H1 (cell line): Measurements from ENCODE around the gene CALML4. TPM values are rescaled to one million over a fixed set of nuclear protein-coding genes. Genes with fewer than 3 reads are reported as not detected.

Source experiments
- CTCF ChIA-PET: fragments of 300-600 bp; sonication (Branson Sonifier 250); formaldehyde crosslinking; loops from one replicate; lab custom pipeline; 2021; ENCODE audit not compliant: partially characterized antibody; lab: Charles Lee
- POLR2A ChIA-PET: fragments of 300-600 bp; sonication (Branson Sonifier 250); formaldehyde crosslinking; loops from one replicate; lab custom pipeline; 2021; ENCODE audit warnings: inconsistent platforms; ENCODE audit not compliant: partially characterized antibody; lab: Charles Lee
- DNase-seq, 2 experiments: peaks; one replicate each; pipeline versions ENCODE4 v3.0.0 to v3.0.0-alpha.2; 2010 to 2022; ENCODE audit warnings: low spot score in 2 of 2, low read depth in 1 of 2, mixed read lengths in 1 of 2
- FAIRE-seq: peaks from 2 replicates; lab custom pipeline; 2011; peaks lifted over from hg19 to GRCh38; lab: Jason Lieb, UNC
- H2AFZ ChIP-seq: 2 replicates; pipeline ENCODE4 v1.8.1; 2012; ENCODE audit warnings: low read length, inconsistent platforms
- H2AK5ac ChIP-seq: 2 replicates; pipeline ENCODE4 v1.6.1; 2013; ENCODE audit warnings: low read depth, low read length
- H2BK120ac ChIP-seq: replicated peaks from 2 replicates; pipeline ENCODE3; 2013; ENCODE audit warnings: low read depth, low read length, inconsistent platforms
- H2BK12ac ChIP-seq: 2 replicates; pipeline ENCODE4 v1.6.1; 2013; ENCODE audit warnings: low read depth, low read length
- H2BK15ac ChIP-seq: 2 replicates; pipeline ENCODE4 v1.6.1; 2013; ENCODE audit warnings: low read length
- H2BK20ac ChIP-seq: 2 replicates; pipeline ENCODE4 v1.6.1; 2013; ENCODE audit warnings: low read length
- H2BK5ac ChIP-seq: 2 replicates; pipeline ENCODE4 v1.6.1; 2013; ENCODE audit warnings: low read depth, low read length
- H3K14ac ChIP-seq: 2 replicates; pipeline ENCODE4 v1.6.1; 2013; ENCODE audit warnings: inconsistent platforms; ENCODE audit not compliant: insufficient read length
- H3K18ac ChIP-seq: 2 replicates; pipeline ENCODE4 v1.6.1; 2013; ENCODE audit warnings: low read length; ENCODE audit errors: extremely low read depth
- H3K23ac ChIP-seq: 2 replicates; pipeline ENCODE4 v1.6.1; 2013; ENCODE audit warnings: inconsistent platforms; ENCODE audit not compliant: insufficient read length
- H3K23me2 ChIP-seq: 2 replicates; pipeline ENCODE4 v1.6.1; 2013; ENCODE audit warnings: low read depth, low read length
- H3K27ac ChIP-seq: 2 replicates; pipeline ENCODE4 v1.6.1; 2011; ENCODE audit warnings: low read depth, low read length, inconsistent platforms
- H3K27me3 ChIP-seq, 4 experiments: replicated peaks in 1 of 4; 1 replicate in 1 of 4; 2 replicates in 3 of 4; pipeline versions ENCODE4 v1.6.1 to v1.8.1; 2011 to 2013; ENCODE audit warnings: low read length in 3 of 4, mild to moderate bottlenecking in 3 of 4, inconsistent platforms in 2 of 4, mixed read lengths in 2 of 4, moderate library complexity in 1 of 4; ENCODE audit not compliant: control insufficient read depth in 3 of 4, insufficient read depth in 3 of 4; ENCODE audit errors: extremely low read depth in 1 of 4
- H3K36me3 ChIP-seq, 4 experiments: 2 replicates each; pipeline versions ENCODE4 v1.6.1 to v1.8.1; 2011 to 2013; ENCODE audit warnings: mild to moderate bottlenecking in 4 of 4, low read length in 3 of 4, moderate library complexity in 2 of 4, control low read depth in 1 of 4, inconsistent platforms in 1 of 4; ENCODE audit not compliant: insufficient read depth in 4 of 4, control insufficient read depth in 2 of 4
- H3K4ac ChIP-seq: replicated peaks from 2 replicates; pipeline ENCODE3; 2013; ENCODE audit warnings: low read length, low read depth, mixed read lengths, inconsistent platforms; ENCODE audit not compliant: insufficient read length
- H3K4me1 ChIP-seq, 4 experiments: replicated peaks in 1 of 4; 1 replicate in 1 of 4; 2 replicates in 3 of 4; pipeline versions ENCODE4 v1.6.1 to v1.8.1; 2011 to 2013; ENCODE audit warnings: low read length in 3 of 4, inconsistent platforms in 2 of 4, mixed read lengths in 1 of 4; ENCODE audit not compliant: insufficient read depth in 4 of 4, control insufficient read depth in 3 of 4
- H3K4me2 ChIP-seq, 2 experiments: 2 replicates each; pipeline versions ENCODE4 v1.6.1 to v1.8.1; 2011 to 2013; ENCODE audit warnings: low read depth in 2 of 2, low read length in 2 of 2, control low read depth in 1 of 2, inconsistent platforms in 1 of 2, mild to moderate bottlenecking in 1 of 2; ENCODE audit not compliant: insufficient read depth in 1 of 2
- H3K4me3 ChIP-seq, 4 experiments: fragments of 200-600, 300-600 bp in 1 of 4; sonication (generic), shearing (Covaris generic), sonication (Bioruptor Twin) in 1 of 4; 2 replicates each; pipeline versions ENCODE4 v1.5.1 to v1.8.1; 2011 to 2016; ENCODE audit warnings: low read length in 4 of 4, low read depth in 3 of 4, control low read depth in 2 of 4, inconsistent platforms in 2 of 4, mild to moderate bottlenecking in 2 of 4, mixed read lengths in 1 of 4, moderate library complexity in 1 of 4; ENCODE audit not compliant: insufficient read depth in 2 of 4; ENCODE audit errors: extremely low read depth in 1 of 4
- H3K56ac ChIP-seq: replicated peaks from 2 replicates; pipeline ENCODE3; 2013; ENCODE audit warnings: low read depth, mild to moderate bottlenecking, mixed read lengths, low read length, inconsistent platforms; ENCODE audit not compliant: insufficient read length
- H3K79me1 ChIP-seq: 2 replicates; pipeline ENCODE4 v1.6.1; 2013; ENCODE audit warnings: low read depth, low read length, control low read depth
- H3K79me2 ChIP-seq, 2 experiments: 2 replicates each; pipeline versions ENCODE4 v1.6.1 to v1.8.1; 2012 to 2013; ENCODE audit warnings: low read length in 2 of 2, mild to moderate bottlenecking in 2 of 2, inconsistent platforms in 1 of 2; ENCODE audit not compliant: insufficient read depth in 2 of 2, control insufficient read depth in 1 of 2
- H3K9ac ChIP-seq, 4 experiments: replicated peaks in 1 of 4; 1 replicate in 1 of 4; 2 replicates in 3 of 4; pipeline versions ENCODE4 v1.6.1 to v1.8.1; 2011 to 2013; ENCODE audit warnings: low read depth in 3 of 4, low read length in 3 of 4, control low read depth in 2 of 4, mild to moderate bottlenecking in 2 of 4, moderate library complexity in 2 of 4, inconsistent platforms in 1 of 4; ENCODE audit errors: extremely low read depth in 1 of 4
- H3K9me3 ChIP-seq, 2 experiments: 2 replicates each; pipeline versions ENCODE4 v1.6.1 to v1.8.1; 2012 to 2013; ENCODE audit warnings: mild to moderate bottlenecking in 2 of 2, moderate library complexity in 2 of 2, control low read depth in 1 of 2, inconsistent platforms in 1 of 2, low read depth in 1 of 2, low read length in 1 of 2, mixed read lengths in 1 of 2; ENCODE audit not compliant: insufficient read depth in 2 of 2
- H4K20me1 ChIP-seq, 2 experiments: replicated peaks in 1 of 2; 2 replicates each; pipeline versions ENCODE3 to v1.8.1; 2011 to 2013; ENCODE audit warnings: inconsistent platforms in 2 of 2, low read length in 2 of 2, mild to moderate bottlenecking in 1 of 2; ENCODE audit not compliant: insufficient read depth in 2 of 2, control insufficient read depth in 1 of 2
- H4K5ac ChIP-seq: 2 replicates; pipeline ENCODE4 v1.6.1; 2013; ENCODE audit warnings: low read length, low read depth, mixed read lengths, inconsistent platforms; ENCODE audit not compliant: insufficient read length
- H4K8ac ChIP-seq: 2 replicates; pipeline ENCODE4 v1.8.0; 2013; ENCODE audit warnings: mild to moderate bottlenecking, moderate library complexity, low read length, inconsistent platforms; ENCODE audit not compliant: insufficient read depth; ENCODE audit errors: extremely low read depth
- H4K91ac ChIP-seq: replicated peaks from 2 replicates; pipeline ENCODE3; 2013; ENCODE audit warnings: low read length, mixed read lengths, inconsistent platforms; ENCODE audit not compliant: insufficient read length
- CHD1 ChIP-seq: IDR thresholded peaks from 2 replicates; pipeline ENCODE4 v1.6.1; 2012; ENCODE audit warnings: low read depth, low read length, improper control_type of control experiment
- KDM4A ChIP-seq: IDR thresholded peaks from one replicate; pipeline ENCODE4 v1.7.1; 2012; ENCODE audit warnings: low read depth, mild to moderate bottlenecking, moderate library complexity, low read length, inconsistent platforms; ENCODE audit not compliant: severe bottlenecking
- SP1 ChIP-seq: IDR thresholded peaks from 2 replicates; pipeline ENCODE4 v1.6.1; 2011; ENCODE audit warnings: low read depth, low read length
- TBP ChIP-seq: IDR thresholded peaks from 2 replicates; pipeline ENCODE4 v1.6.1; 2011; ENCODE audit warnings: low read depth, low read length, improper control_type of control experiment
- WGBS, 2 experiments: shearing (Covaris generic) in 1 of 2; methylation state at CpG; one replicate each; pipeline versions ENCODE4 v1.1.6 to v1.1.7; 2013 to 2015; ENCODE audit warnings: low lambda C conversion rate in 2 of 2, mixed read lengths in 2 of 2, inconsistent platforms in 1 of 2, low coverage in 1 of 2, missing lambda C conversion rate in 1 of 2; ENCODE audit not compliant: insufficient replicate concordance in 2 of 2, insufficient coverage in 1 of 2, insufficient read length in 1 of 2; ENCODE audit errors: extremely low coverage in 1 of 2, missing lambda C conversion rate in 1 of 2; 5-methylcytosine and 5-hydroxymethylcytosine counted together
- polyA plus RNA-seq, 7 experiments: library from polyadenylated mRNA; depleted of rRNA in 3 of 7; stranded (reverse) in 5 of 7; unstranded in 2 of 7; fragments of >200 nt in 5 of 7; fragments of 200-250 nt in 2 of 7; gene quantifications; 1 replicate in 5 of 7; 2 replicates in 1 of 7; 4 replicates in 1 of 7; pipeline versions ENCODE4 v1.2.1 to v1.2.3, GENCODE V29; 2011 to 2013; ENCODE audit warnings: missing spikeins in 2 of 7, mixed read lengths in 2 of 7
- total RNA-seq: library from RNA; stranded (reverse); fragmentation: NEBNext Ultra II Directional; extraction: Animal tissue kit (Norgen Biotek cat#: 25700); gene quantifications from 2 replicates; pipeline ENCODE4 v1.2.1, GENCODE V29; 2021

The CALML4 gene
- total and polyA plus RNA-seq, 2 of the 8 experiments (the other 6 are each of a cell fraction or from before 2014, with no cell fraction given) = 3.8 to 12.5 TPM

GRCh38 chr15:68209272-68209671, 4.1 kb upstream of the CALML4 start:
- H2BK120ac ChIP-seq = no peak overlapping the region
- DNase-seq (no peak), FAIRE-seq (no peak)
- no peak overlapping the region for H2AFZ ChIP-seq
- H4K8ac ChIP-seq = no peak overlapping the region; the same call in 1 of the 2 replicates
- H3K9me3 ChIP-seq = no peaks in the 10 kb centered on the region
- no peak overlapping the region for H3K18ac ChIP-seq
- H4K91ac ChIP-seq = no peak overlapping the region
- POLR2A ChIA-PET = no interaction called here
- no peaks in the 10 kb centered on the region for H3K27me3 ChIP-seq
- peaks cover 2 to 39% (median 19%) of the 10 kb centered on the region in 4 experiments for H3K4me1 ChIP-seq
- CTCF ChIA-PET = interaction anchor here (0.6 to 5.7 kb wide), 3 partner anchors 13 to 55 kb away, joined by 3 to 101 read pairs (median 4); no protein-coding TSS in a partner anchor
- no peak overlapping the region for H3K4me3 ChIP-seq
- H3K4me2 ChIP-seq = no peak overlapping the region
- H4K20me1 ChIP-seq = peaks cover 10 to 28% of the 10 kb centered on the region in 2 experiments
- no peak overlapping the region for H2AK5ac ChIP-seq
- no peak overlapping the region for H3K9ac ChIP-seq
- H3K14ac ChIP-seq = no peak overlapping the region
- no peak overlapping the region for H3K56ac ChIP-seq
- TF ChIP-seq KDM4A (no peak), TBP (no peak), CHD1 (no peak), SP1 (no peak)
- H4K5ac ChIP-seq = no peak overlapping the region
- H2BK20ac ChIP-seq = no peak overlapping the region
- peaks cover 0 to 24% of the 10 kb centered on the region in 2 experiments; a peak in 2 of 4 replicates for H3K79me2 ChIP-seq
- peaks cover 8% of the 10 kb centered on the region; the same call in 1 of the 2 replicates for H3K79me1 ChIP-seq
- 78% methylated on average over 6 of the region's 7 CpGs; no CpG with 5 or more reads in 1 of the 2 experiments for WGBS, 2 experiments
- H2BK15ac ChIP-seq = no peak overlapping the region
- H2BK5ac ChIP-seq = no peak overlapping the region
- H2BK12ac ChIP-seq = no peak overlapping the region
- H3K4ac ChIP-seq = no peak overlapping the region
- H3K36me3 ChIP-seq = no peaks in the 10 kb centered on the region; a peak in 1 of 8 replicates
- H3K23ac ChIP-seq = no peak overlapping the region
- H3K27ac ChIP-seq = no peak overlapping the region
- H3K23me2 ChIP-seq = no peaks in the 10 kb centered on the region
